Measurements from ENCODE around the gene TUFT1. TPM values are rescaled to one million over a fixed set of nuclear protein-coding genes. Genes with fewer than 3 reads are reported as not detected.

TUFT1 gene
- total and polyA plus RNA-seq, 2 of the 8 experiments (the other 6 are each of a cell fraction or from before 2014, with no cell fraction given): 7.3 to 10.4 TPM

- TF ChIP-seq HDAC6 (IDR thresholded peaks at IDR 0.05; ENCODE audit: low read depth, low read length) (no peak), SP4 (IDR thresholded peaks at IDR 0.05; ENCODE audit: low read length) (no peak), KDM4A (IDR thresholded peaks at IDR 0.05; ENCODE audit: low read depth, low read length, severe bottlenecking) (no peak), CBX8 (IDR thresholded peaks at IDR 0.05; ENCODE audit: borderline replicate concordance, low read depth, low read length) (no peak), SIN3A (conservative IDR thresholded peaks at IDR 0.05 in 1 of 2, IDR thresholded peaks at IDR 0.05 in 1 of 2; ENCODE audit: low read depth in 1 of 2, low read length in 2 of 2) (peak in 1 of 2 experiments; percentile 48; a peak in 1 of 4 replicates), TEAD4 (IDR thresholded peaks at IDR 0.05; ENCODE audit: low read depth, low read length) (peak; percentile 83), MAX (IDR thresholded peaks at IDR 0.05) (no peak), CTBP2 (IDR thresholded peaks at IDR 0.05; ENCODE audit: borderline replicate concordance, insufficient read depth, insufficient read length, low read length) (no peak), CHD1 (IDR thresholded peaks at IDR 0.05; ENCODE audit: low read depth, low read length) (no peak), SIRT6 (IDR thresholded peaks at IDR 0.05; ENCODE audit: low read length) (no peak), EP300 (IDR thresholded peaks at IDR 0.05; ENCODE audit: borderline replicate concordance in 1 of 2, low read depth in 2 of 2, low read length in 2 of 2) (no peak), CHD2 (IDR thresholded peaks at IDR 0.05; ENCODE audit: low read length) (0 out of 2 replicates have a peak, but pooled peaks have one; percentile 13), JUND (IDR thresholded peaks at IDR 0.05; ENCODE audit: low read length) (no peak)
Observed at GRCh38 chr1:151510020-151510405, 30.1 kb upstream of the TUFT1 start (continued).
